Pancreas (tissue), 10 donors: Measurements from ENCODE around the gene MEG3. TPM values are rescaled to one million over a fixed set of nuclear protein-coding genes. Genes with fewer than 3 reads are reported as not detected.

Source experiments
- ATAC-seq, 4 donors: fragments of 200-7000 bp; cut with Tn5 transposase; one replicate each; pipeline versions ENCODE4 v1.8.0 to v1.9.1; 2020; ENCODE audit warnings: mild to moderate bottlenecking in 4 of 4, moderate library complexity in 4 of 4
- DNase-seq, 6 donors: peaks; one replicate each; pipeline ENCODE4 v3.0.0-alpha.2; 2020
- FAIRE-seq: peaks from 2 replicates; lab custom pipeline; 2012; peaks lifted over from hg19 to GRCh38; lab: Jason Lieb, UNC
- H3K27ac ChIP-seq, 4 donors: fragments of 200-600 bp; sonication (generic); 1 replicate in 3 of 4; 2 replicates in 1 of 4; pipeline versions ENCODE4 v1.5.0 to v1.8.0; 2020
- H3K27me3 ChIP-seq, 4 donors: fragments of 200-600 bp; one replicate each; pipeline ENCODE4 v1.8.0; 2021
- H3K36me3 ChIP-seq, 3 donors: fragments of 200-600 bp; sonication (generic) in 1 of 3; one replicate each; pipeline versions ENCODE4 v1.5.0 to v1.8.0; 2020 to 2021
- H3K4me1 ChIP-seq, 3 donors: fragments of 200-600 bp; one replicate each; pipeline ENCODE4 v1.8.0; 2021
- H3K4me3 ChIP-seq, 4 donors: fragments of 200-600 bp; sonication (generic) in 2 of 4; one replicate each; pipeline versions ENCODE4 v1.5.0 to v1.8.0; 2020 to 2021
- H3K9me3 ChIP-seq, 4 donors: fragments of 200-600 bp; one replicate each; pipeline ENCODE4 v1.8.0; 2021
- CTCF ChIP-seq, 4 donors: fragments of 200-600 bp; sonication (generic) in 3 of 4; IDR thresholded peaks; one replicate each; pipeline versions ENCODE4 v1.5.0 to v1.8.0; 2021; ENCODE audit warnings: antibody characterized with exemption in 4 of 4
- WGBS, 2 donors: extraction: QIAGEN DNeasy Blood & Tissue Kit; methylation state at CpG; one replicate each; pipeline ENCODE4 v1.1.7; 2013; 5-methylcytosine and 5-hydroxymethylcytosine counted together
- intact Hi-C, 3 donors: fragments of 100-400 bp; cut with DNase I; formaldehyde crosslinking; loops; one replicate each; pipeline versions ENCODE4 v1.11.1 to v1.14.2; 2022
- polyA plus RNA-seq, 2 donors: library from polyadenylated mRNA; stranded (reverse); fragments of 200-250 nt; gene quantifications; one replicate each; pipeline ENCODE4 v1.2.3, GENCODE V29; 2013
- total RNA-seq, 6 donors: library from RNA; stranded (reverse); fragmentation: NEBNext Ultra II Directional in 4 of 6; extraction: Animal tissue kit (Norgen Biotek cat#: 25700) in 4 of 6; gene quantifications; one replicate each; pipeline versions ENCODE4 v1.2.1 to v1.2.4, GENCODE V29; 2021 to 2023
- donor health status: healthy with polysubstance abuse.
- donor health status: DM: no; HTN: no; CAD: no; lungs with moderate emphysema.
- donor health status: DM: no; HTN: no; CAD: no.
- donor health status: control.
- donor health status: control.
- donor health status: Bipolar disorder and iron deficiency.
- donor health status: DM: yes; HTN: yes; CAD: no.
- donor health status: DM: no; HTN: no; CAD: no.
- donor health status: DM: no; HTN: no; CAD: no.
- donor health status: DM: yes; HTN: yes; CAD: no.

Gene MEG3
- total and polyA plus RNA-seq, 8 donors = 78.8 to 1,150 (median 332) TPM

GRCh38 chr14:100806386-100806785 is 19.5 kb upstream of the MEG3 start:
- Histone ChIP-seq H3K36me3 (no peaks in the 10 kb centered on the region), H3K27me3 (no peaks in the 10 kb centered on the region), H3K4me1 (no peaks in the 10 kb centered on the region), H3K27ac (no peak overlapping the region), H3K4me3 (no peak overlapping the region), H3K9me3 (no peaks in the 10 kb centered on the region)
- DNase-seq (no peak), ATAC-seq (no peak), FAIRE-seq (no peak)
- 77 to 78% methylated on average over 9 of the region's 9 CpGs for WGBS, 2 donors
- intact Hi-C loops = no loop called here
- TF ChIP-seq CTCF (IDR thresholded peaks at IDR 0.05) = no peak

- DNase-seq (no peak), ATAC-seq (no peak), FAIRE-seq (no peak)
- Histone ChIP-seq H3K9me3 (no peaks in the 10 kb centered on the region), H3K27ac (no peak overlapping the region), H3K27me3 (no peaks in the 10 kb centered on the region), H3K4me1 (no peaks in the 10 kb centered on the region), H3K36me3 (no peaks in the 10 kb centered on the region), H3K4me3 (no peak overlapping the region)
- no peak for TF ChIP-seq CTCF (IDR thresholded peaks at IDR 0.05)
- intact Hi-C loops = no loop called here
- WGBS, 2 donors = 81 to 88% methylated on average over 14 of the region's 14 CpGs
Measured at GRCh38 chr14:100807496-100807895, 18.4 kb upstream of the MEG3 start.

GRCh38 chr14:100807979-100808734 is 17.8 kb upstream of the MEG3 start:
- H3K36me3 ChIP-seq = no peaks in the 10 kb centered on the region
- ATAC-seq = no peak
- no peak for FAIRE-seq
- no peaks in the 10 kb centered on the region for H3K9me3 ChIP-seq
- intact Hi-C loops = no loop called here
- H3K4me3 ChIP-seq = no peak overlapping the region
- WGBS, 2 donors = 74 to 82% methylated on average over 16 of the region's 16 CpGs
- no peak for TF ChIP-seq CTCF (IDR thresholded peaks at IDR 0.05)
- H3K27me3 ChIP-seq = no peaks in the 10 kb centered on the region
- no peak overlapping the region for H3K27ac ChIP-seq
- H3K4me1 ChIP-seq = no peaks in the 10 kb centered on the region
- DNase-seq = no peak

- 81 to 83% methylated on average over 7 of the region's 7 CpGs for WGBS, 2 donors
- no peak overlapping the region for H3K27ac ChIP-seq
- ATAC-seq (no peak), FAIRE-seq (no peak), DNase-seq (no peak)
- no peak overlapping the region for H3K4me3 ChIP-seq
- H3K4me1 ChIP-seq = no peaks in the 10 kb centered on the region
- H3K27me3 ChIP-seq = no peaks in the 10 kb centered on the region
- intact Hi-C loops = no loop called here
- no peaks in the 10 kb centered on the region for H3K9me3 ChIP-seq
- H3K36me3 ChIP-seq = no peaks in the 10 kb centered on the region
- no peak for TF ChIP-seq CTCF (IDR thresholded peaks at IDR 0.05)
Measured at GRCh38 chr14:100810435-100810834, 15.5 kb upstream of the MEG3 start.

- Histone ChIP-seq H3K4me1 (no peaks in the 10 kb centered on the region), H3K4me3 (no peak overlapping the region), H3K27me3 (no peaks in the 10 kb centered on the region), H3K27ac (no peak overlapping the region), H3K9me3 (no peaks in the 10 kb centered on the region), H3K36me3 (no peaks in the 10 kb centered on the region)
- intact Hi-C loops = no loop called here
- WGBS, 2 donors = 69 to 73% methylated on average over 21 of the region's 21 CpGs
- DNase-seq (no peak), FAIRE-seq (no peak), ATAC-seq (no peak)
- no peak for TF ChIP-seq CTCF (IDR thresholded peaks at IDR 0.05)
Measured at GRCh38 chr14:100810861-100811461, 15.0 kb upstream of the MEG3 start.
